H1 (cell line): ENCODE results near the gene PCDHGA1. TPM values are rescaled to one million over a fixed set of nuclear protein-coding genes. Genes with fewer than 3 reads are reported as not detected.
A peak's percentile ranks its signal among the peaks of the same experiment; 100 is the strongest.

Source experiments
- CTCF ChIA-PET: fragments of 300-600 bp; sonication (Branson Sonifier 250); formaldehyde crosslinking; loops from one replicate; lab custom pipeline; 2021; ENCODE audit not compliant: partially characterized antibody; lab: Charles Lee
- POLR2A ChIA-PET: fragments of 300-600 bp; sonication (Branson Sonifier 250); formaldehyde crosslinking; loops from one replicate; lab custom pipeline; 2021; ENCODE audit warnings: inconsistent platforms; ENCODE audit not compliant: partially characterized antibody; lab: Charles Lee
- DNase-seq, 2 experiments: peaks; one replicate each; pipeline versions ENCODE4 v3.0.0 to v3.0.0-alpha.2; 2010 to 2022; ENCODE audit warnings: low spot score in 2 of 2, low read depth in 1 of 2, mixed read lengths in 1 of 2
- FAIRE-seq: peaks from 2 replicates; lab custom pipeline; 2011; peaks lifted over from hg19 to GRCh38; lab: Jason Lieb, UNC
- H2AFZ ChIP-seq: 2 replicates; pipeline ENCODE4 v1.8.1; 2012; ENCODE audit warnings: low read length, inconsistent platforms
- H2AK5ac ChIP-seq: 2 replicates; pipeline ENCODE4 v1.6.1; 2013; ENCODE audit warnings: low read depth, low read length
- H2BK120ac ChIP-seq: replicated peaks from 2 replicates; pipeline ENCODE3; 2013; ENCODE audit warnings: low read depth, low read length, inconsistent platforms
- H2BK12ac ChIP-seq: 2 replicates; pipeline ENCODE4 v1.6.1; 2013; ENCODE audit warnings: low read depth, low read length
- H2BK15ac ChIP-seq: 2 replicates; pipeline ENCODE4 v1.6.1; 2013; ENCODE audit warnings: low read length
- H2BK20ac ChIP-seq: 2 replicates; pipeline ENCODE4 v1.6.1; 2013; ENCODE audit warnings: low read length
- H2BK5ac ChIP-seq: 2 replicates; pipeline ENCODE4 v1.6.1; 2013; ENCODE audit warnings: low read depth, low read length
- H3K14ac ChIP-seq: 2 replicates; pipeline ENCODE4 v1.6.1; 2013; ENCODE audit warnings: inconsistent platforms; ENCODE audit not compliant: insufficient read length
- H3K18ac ChIP-seq: 2 replicates; pipeline ENCODE4 v1.6.1; 2013; ENCODE audit warnings: low read length; ENCODE audit errors: extremely low read depth
- H3K23ac ChIP-seq: 2 replicates; pipeline ENCODE4 v1.6.1; 2013; ENCODE audit warnings: inconsistent platforms; ENCODE audit not compliant: insufficient read length
- H3K23me2 ChIP-seq: 2 replicates; pipeline ENCODE4 v1.6.1; 2013; ENCODE audit warnings: low read depth, low read length
- H3K27ac ChIP-seq: 2 replicates; pipeline ENCODE4 v1.6.1; 2011; ENCODE audit warnings: low read depth, low read length, inconsistent platforms
- H3K27me3 ChIP-seq, 4 experiments: replicated peaks in 1 of 4; 1 replicate in 1 of 4; 2 replicates in 3 of 4; pipeline versions ENCODE4 v1.6.1 to v1.8.1; 2011 to 2013; ENCODE audit warnings: low read length in 3 of 4, mild to moderate bottlenecking in 3 of 4, inconsistent platforms in 2 of 4, mixed read lengths in 2 of 4, moderate library complexity in 1 of 4; ENCODE audit not compliant: control insufficient read depth in 3 of 4, insufficient read depth in 3 of 4; ENCODE audit errors: extremely low read depth in 1 of 4
- H3K36me3 ChIP-seq, 4 experiments: 2 replicates each; pipeline versions ENCODE4 v1.6.1 to v1.8.1; 2011 to 2013; ENCODE audit warnings: mild to moderate bottlenecking in 4 of 4, low read length in 3 of 4, moderate library complexity in 2 of 4, control low read depth in 1 of 4, inconsistent platforms in 1 of 4; ENCODE audit not compliant: insufficient read depth in 4 of 4, control insufficient read depth in 2 of 4
- H3K4ac ChIP-seq: replicated peaks from 2 replicates; pipeline ENCODE3; 2013; ENCODE audit warnings: low read length, low read depth, mixed read lengths, inconsistent platforms; ENCODE audit not compliant: insufficient read length
- H3K4me1 ChIP-seq, 4 experiments: replicated peaks in 1 of 4; 1 replicate in 1 of 4; 2 replicates in 3 of 4; pipeline versions ENCODE4 v1.6.1 to v1.8.1; 2011 to 2013; ENCODE audit warnings: low read length in 3 of 4, inconsistent platforms in 2 of 4, mixed read lengths in 1 of 4; ENCODE audit not compliant: insufficient read depth in 4 of 4, control insufficient read depth in 3 of 4
- H3K4me2 ChIP-seq, 2 experiments: 2 replicates each; pipeline versions ENCODE4 v1.6.1 to v1.8.1; 2011 to 2013; ENCODE audit warnings: low read depth in 2 of 2, low read length in 2 of 2, control low read depth in 1 of 2, inconsistent platforms in 1 of 2, mild to moderate bottlenecking in 1 of 2; ENCODE audit not compliant: insufficient read depth in 1 of 2
- H3K4me3 ChIP-seq, 4 experiments: fragments of 200-600, 300-600 bp in 1 of 4; sonication (generic), shearing (Covaris generic), sonication (Bioruptor Twin) in 1 of 4; 2 replicates each; pipeline versions ENCODE4 v1.5.1 to v1.8.1; 2011 to 2016; ENCODE audit warnings: low read length in 4 of 4, low read depth in 3 of 4, control low read depth in 2 of 4, inconsistent platforms in 2 of 4, mild to moderate bottlenecking in 2 of 4, mixed read lengths in 1 of 4, moderate library complexity in 1 of 4; ENCODE audit not compliant: insufficient read depth in 2 of 4; ENCODE audit errors: extremely low read depth in 1 of 4
- H3K56ac ChIP-seq: replicated peaks from 2 replicates; pipeline ENCODE3; 2013; ENCODE audit warnings: low read depth, mild to moderate bottlenecking, mixed read lengths, low read length, inconsistent platforms; ENCODE audit not compliant: insufficient read length
- H3K79me1 ChIP-seq: 2 replicates; pipeline ENCODE4 v1.6.1; 2013; ENCODE audit warnings: low read depth, low read length, control low read depth
- H3K79me2 ChIP-seq, 2 experiments: 2 replicates each; pipeline versions ENCODE4 v1.6.1 to v1.8.1; 2012 to 2013; ENCODE audit warnings: low read length in 2 of 2, mild to moderate bottlenecking in 2 of 2, inconsistent platforms in 1 of 2; ENCODE audit not compliant: insufficient read depth in 2 of 2, control insufficient read depth in 1 of 2
- H3K9ac ChIP-seq, 4 experiments: replicated peaks in 1 of 4; 1 replicate in 1 of 4; 2 replicates in 3 of 4; pipeline versions ENCODE4 v1.6.1 to v1.8.1; 2011 to 2013; ENCODE audit warnings: low read depth in 3 of 4, low read length in 3 of 4, control low read depth in 2 of 4, mild to moderate bottlenecking in 2 of 4, moderate library complexity in 2 of 4, inconsistent platforms in 1 of 4; ENCODE audit errors: extremely low read depth in 1 of 4
- H3K9me3 ChIP-seq, 2 experiments: 2 replicates each; pipeline versions ENCODE4 v1.6.1 to v1.8.1; 2012 to 2013; ENCODE audit warnings: mild to moderate bottlenecking in 2 of 2, moderate library complexity in 2 of 2, control low read depth in 1 of 2, inconsistent platforms in 1 of 2, low read depth in 1 of 2, low read length in 1 of 2, mixed read lengths in 1 of 2; ENCODE audit not compliant: insufficient read depth in 2 of 2
- H4K20me1 ChIP-seq, 2 experiments: replicated peaks in 1 of 2; 2 replicates each; pipeline versions ENCODE3 to v1.8.1; 2011 to 2013; ENCODE audit warnings: inconsistent platforms in 2 of 2, low read length in 2 of 2, mild to moderate bottlenecking in 1 of 2; ENCODE audit not compliant: insufficient read depth in 2 of 2, control insufficient read depth in 1 of 2
- H4K5ac ChIP-seq: 2 replicates; pipeline ENCODE4 v1.6.1; 2013; ENCODE audit warnings: low read length, low read depth, mixed read lengths, inconsistent platforms; ENCODE audit not compliant: insufficient read length
- H4K8ac ChIP-seq: 2 replicates; pipeline ENCODE4 v1.8.0; 2013; ENCODE audit warnings: mild to moderate bottlenecking, moderate library complexity, low read length, inconsistent platforms; ENCODE audit not compliant: insufficient read depth; ENCODE audit errors: extremely low read depth
- H4K91ac ChIP-seq: replicated peaks from 2 replicates; pipeline ENCODE3; 2013; ENCODE audit warnings: low read length, mixed read lengths, inconsistent platforms; ENCODE audit not compliant: insufficient read length
- RAD21 ChIP-seq, 2 experiments: IDR thresholded peaks in 1 of 2; conservative IDR thresholded peaks in 1 of 2; 2 replicates each; pipeline ENCODE4 v1.6.1; 2011; ENCODE audit warnings: low read depth in 2 of 2, low read length in 2 of 2, improper control_type of control experiment in 1 of 2, inconsistent platforms in 1 of 2, mild to moderate bottlenecking in 1 of 2, moderate library complexity in 1 of 2
- TBP ChIP-seq: IDR thresholded peaks from 2 replicates; pipeline ENCODE4 v1.6.1; 2011; ENCODE audit warnings: low read depth, low read length, improper control_type of control experiment
- WGBS, 2 experiments: shearing (Covaris generic) in 1 of 2; methylation state at CpG; one replicate each; pipeline versions ENCODE4 v1.1.6 to v1.1.7; 2013 to 2015; ENCODE audit warnings: low lambda C conversion rate in 2 of 2, mixed read lengths in 2 of 2, inconsistent platforms in 1 of 2, low coverage in 1 of 2, missing lambda C conversion rate in 1 of 2; ENCODE audit not compliant: insufficient replicate concordance in 2 of 2, insufficient coverage in 1 of 2, insufficient read length in 1 of 2; ENCODE audit errors: extremely low coverage in 1 of 2, missing lambda C conversion rate in 1 of 2; 5-methylcytosine and 5-hydroxymethylcytosine counted together
- polyA plus RNA-seq, 7 experiments: library from polyadenylated mRNA; depleted of rRNA in 3 of 7; stranded (reverse) in 5 of 7; unstranded in 2 of 7; fragments of >200 nt in 5 of 7; fragments of 200-250 nt in 2 of 7; gene quantifications; 1 replicate in 5 of 7; 2 replicates in 1 of 7; 4 replicates in 1 of 7; pipeline versions ENCODE4 v1.2.1 to v1.2.3, GENCODE V29; 2011 to 2013; ENCODE audit warnings: missing spikeins in 2 of 7, mixed read lengths in 2 of 7
- total RNA-seq: library from RNA; stranded (reverse); fragmentation: NEBNext Ultra II Directional; extraction: Animal tissue kit (Norgen Biotek cat#: 25700); gene quantifications from 2 replicates; pipeline ENCODE4 v1.2.1, GENCODE V29; 2021

PCDHGA1 gene
- total and polyA plus RNA-seq, 2 of the 8 experiments (the other 6 are each of a cell fraction or from before 2014, with no cell fraction given), result 0.57 to 0.89 TPM

- 94% methylated on average over 30 of the region's 34 CpGs; no CpG with 5 or more reads in 1 of the 2 experiments for WGBS, 2 experiments
- no peak within 1 kb of the TSS for H3K14ac ChIP-seq
- no peak within 1 kb of the TSS for H2BK20ac ChIP-seq
- no peak for DNase-seq
- H3K4me1 ChIP-seq, result peaks cover 0 to 3% (median under 1%) of the 10 kb centered on the region in 4 experiments; a peak in 1 of 7 replicates
- H2BK120ac ChIP-seq, result no peak within 1 kb of the TSS
- H2BK15ac ChIP-seq, result no peak within 1 kb of the TSS; the same call in 1 of the 2 replicates
- no peak within 1 kb of the TSS for H2BK5ac ChIP-seq
- peaks cover 0 to 8% (median 3%) of the 10 kb centered on the region in 4 experiments; a peak in 3 of 8 replicates for H3K36me3 ChIP-seq
- no peak within 1 kb of the TSS for H2BK12ac ChIP-seq
- no peaks in the 10 kb centered on the region for H4K20me1 ChIP-seq
- no peak within 1 kb of the TSS for H3K4me2 ChIP-seq
- CTCF ChIA-PET, result interaction anchor here (0.7 to 2.3 kb wide), 23 partner anchors 9 to 203 kb away, joined by 3 to 18 read pairs (median 4); partner anchors contain the start of genes PCDHB14, PCDHB15, PCDHGA10 and PCDHGA11
- no peak within 1 kb of the TSS for H2AFZ ChIP-seq
- H2AK5ac ChIP-seq, result no peak within 1 kb of the TSS
- no peaks in the 10 kb centered on the region for H3K79me1 ChIP-seq
- no peak within 1 kb of the TSS for H4K8ac ChIP-seq
- no peak within 1 kb of the TSS for H3K9ac ChIP-seq
- H3K23me2 ChIP-seq, result no peaks in the 10 kb centered on the region
- no peak within 1 kb of the TSS for H3K23ac ChIP-seq
- H4K91ac ChIP-seq, result no peak within 1 kb of the TSS
- H3K18ac ChIP-seq, result no peak within 1 kb of the TSS
- no peaks in the 10 kb centered on the region for H3K27me3 ChIP-seq
- peak within 1 kb of the TSS in 1 of 4 experiments; percentile 40; a peak in 1 of 8 replicates for H3K4me3 ChIP-seq
- FAIRE-seq, result no peak
- H4K5ac ChIP-seq, result no peak within 1 kb of the TSS
- H3K27ac ChIP-seq, result no peak within 1 kb of the TSS
- no peak within 1 kb of the TSS for H3K4ac ChIP-seq
- H3K9me3 ChIP-seq, result peaks cover 43 to 51% of the 10 kb centered on the region in 2 experiments
- no peak for TF ChIP-seq TBP
- TF ChIP-seq RAD21 (IDR thresholded peaks at IDR 0.05 in 1 of 2, conservative IDR thresholded peaks at IDR 0.05 in 1 of 2; ENCODE audit: low read depth in 2 of 2, low read length in 2 of 2), result 0 out of 4 replicates have a peak, but pooled peaks of 1 of the 2 experiments have one; percentile 1
- POLR2A ChIA-PET, result interaction anchor here (1.1 to 1.6 kb wide), 2 partner anchors 151 to 197 kb away, joined by 3 read pairs; no protein-coding TSS in a partner anchor
- no peak within 1 kb of the TSS for H3K56ac ChIP-seq
- no peaks in the 10 kb centered on the region for H3K79me2 ChIP-seq
Observed at GRCh38 chr5:141363952-141364660, 33.8 kb downstream of the PCDHGA1 start, which contains the start of gene PCDHGA5. Gene PCDHGA5 (plus strand): TSS chr5:141364162. CDS start chr5:141364331, 169 bp downstream.
